ENCODE results near the gene CYP2D6. TPM values are rescaled to one million over a fixed set of nuclear protein-coding genes. Genes with fewer than 3 reads are reported as not detected.
"Not testable (repeated sequence)": the region's sequence is repeated elsewhere in the genome, so short reads cannot be mapped to it uniquely, and the experiment has no call there.

Gene CYP2D6
- polyA plus RNA-seq (2012; ENCODE audit: low read depth, missing spikeins), result 1.1 TPM

- DNase-seq (ENCODE audit: insufficient read length, low spot score), result not testable (repeated sequence)
- peak; percentile 92 for FAIRE-seq
These were observed at the start of gene CYP2D6 for GRCh38 chr22:42130639-42131431. Gene CYP2D6, minus strand, starts transcription at chr22:42130810. Its CDS starts 19 bp downstream, at chr22:42130791.

- no peak for DNase-seq (ENCODE audit: insufficient read length, low spot score)
- no peak for TF ChIP-seq POU2F2 (IDR thresholded peaks at IDR 0.05; ENCODE audit: low read depth, low read length)
- TF ChIP-seq SPI1 (IDR thresholded peaks at IDR 0.05; ENCODE audit: low read depth, low read length), result no peak
- TF ChIP-seq TAF1 (IDR thresholded peaks at IDR 0.05; ENCODE audit: low read depth, low read length), result no peak
- no peak for TF ChIP-seq PAX5 (IDR thresholded peaks at IDR 0.05; ENCODE audit: insufficient read depth, low read length, severe bottlenecking)
- no peak for TF ChIP-seq POLR2AphosphoS5 (IDR thresholded peaks at IDR 0.05; ENCODE audit: low read depth, low read length)
- no peak for TF ChIP-seq POLR2A (IDR thresholded peaks at IDR 0.05; ENCODE audit: low read depth, low read length)
- peak; percentile 31 for FAIRE-seq
These were observed 49.0 kb upstream of the CYP2D6 start for GRCh38 chr22:42179616-42180015.

DNA sequence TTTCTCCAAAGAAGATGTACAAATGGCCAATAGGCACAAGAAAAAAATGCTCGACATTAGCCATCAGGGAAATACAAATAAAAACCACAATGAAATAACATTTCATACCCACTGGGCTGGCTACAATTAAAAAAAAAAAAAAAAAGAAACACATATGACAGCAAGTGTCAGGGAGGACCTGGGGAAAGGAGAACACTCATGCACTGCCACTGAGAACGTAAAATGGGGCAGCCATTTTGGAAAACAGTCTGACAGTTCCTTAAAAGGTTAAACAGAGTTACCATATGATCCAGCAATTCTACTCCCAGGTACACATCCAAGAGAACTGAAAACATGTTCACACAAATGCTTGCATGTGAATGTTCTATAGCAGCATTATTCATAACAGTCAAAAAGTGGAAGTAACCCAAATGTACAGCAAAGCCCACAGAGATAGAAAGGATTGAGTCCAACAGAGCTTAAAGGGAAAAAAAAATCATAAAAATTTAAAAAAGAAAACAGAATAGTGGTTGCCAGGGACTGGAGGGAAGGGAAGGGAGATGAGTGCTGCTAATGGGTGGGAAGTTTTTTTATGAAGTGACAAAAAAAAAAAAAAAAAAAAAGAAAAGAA is 48.4 kb upstream of the CYP2D6 start:
- no peak for FAIRE-seq
- TF ChIP-seq SPI1 (IDR thresholded peaks at IDR 0.05; ENCODE audit: low read depth, low read length) (0 out of 2 replicates have a peak, but pooled peaks have one; percentile 26), POU2F2 (IDR thresholded peaks at IDR 0.05; ENCODE audit: low read depth, low read length) (no peak)
- DNase-seq (ENCODE audit: insufficient read length, low spot score), result no peak

GRCh38 chr22:42177891-42178336 is 47.3 kb upstream of the CYP2D6 start:
- DNase-seq (ENCODE audit: insufficient read length, low spot score) (no peak), FAIRE-seq (peak; percentile 70)

DNA sequence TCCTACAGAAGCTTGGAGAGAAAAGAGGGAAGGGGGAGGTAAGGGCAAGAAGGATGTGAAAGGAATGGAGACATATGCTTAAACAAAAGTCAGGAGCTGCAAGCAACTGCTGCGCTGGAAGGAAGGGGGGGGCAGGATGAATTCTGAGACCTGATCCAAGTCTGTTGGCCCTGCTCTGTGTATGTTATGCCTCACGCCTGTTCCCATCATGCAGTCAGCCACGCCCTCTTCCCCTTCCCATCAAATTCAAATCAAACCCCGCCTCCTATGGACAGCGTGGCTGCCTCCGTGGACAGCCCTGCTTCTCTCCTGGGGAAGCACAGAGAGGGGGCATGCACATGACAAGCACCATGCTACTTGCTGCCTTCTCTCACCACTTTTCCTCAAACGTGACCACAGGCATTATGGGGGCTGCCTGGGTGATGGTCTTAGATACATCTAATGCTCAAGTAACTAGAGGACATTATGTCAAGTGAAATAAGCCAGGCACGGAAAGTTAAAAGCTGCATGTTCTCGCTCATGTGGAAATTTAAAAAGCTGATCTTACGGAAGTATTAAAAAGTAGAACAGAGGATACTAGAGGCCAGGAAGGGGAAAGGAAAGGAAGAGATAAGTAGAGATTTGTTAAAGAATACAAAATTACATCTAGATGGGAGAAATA is 45.8 kb upstream of the CYP2D6 start:
- FAIRE-seq, result peak; percentile 43
- no peak for DNase-seq (ENCODE audit: insufficient read length, low spot score)
- TF ChIP-seq POLR2A (IDR thresholded peaks at IDR 0.05; ENCODE audit: low read depth, low read length) (no peak), SPI1 (IDR thresholded peaks at IDR 0.05; ENCODE audit: low read depth, low read length) (no peak), PAX5 (IDR thresholded peaks at IDR 0.05; ENCODE audit: insufficient read depth, low read length, severe bottlenecking) (no peak), POLR2AphosphoS5 (IDR thresholded peaks at IDR 0.05; ENCODE audit: low read depth, low read length) (no peak), TAF1 (IDR thresholded peaks at IDR 0.05; ENCODE audit: low read depth, low read length) (no peak), POU2F2 (IDR thresholded peaks at IDR 0.05; ENCODE audit: low read depth, low read length) (no peak)

More at GRCh38 chr22:42177891-42178336, 47.3 kb upstream of the CYP2D6 start:
- TF ChIP-seq POLR2A (IDR thresholded peaks at IDR 0.05; ENCODE audit: low read depth, low read length), result no peak
- TF ChIP-seq PAX5 (IDR thresholded peaks at IDR 0.05; ENCODE audit: insufficient read depth, low read length, severe bottlenecking), result no peak
- TF ChIP-seq POLR2AphosphoS5 (IDR thresholded peaks at IDR 0.05; ENCODE audit: low read depth, low read length), result no peak
- TF ChIP-seq POU2F2 (IDR thresholded peaks at IDR 0.05; ENCODE audit: low read depth, low read length), result no peak
- no peak for TF ChIP-seq TAF1 (IDR thresholded peaks at IDR 0.05; ENCODE audit: low read depth, low read length)

DNA sequence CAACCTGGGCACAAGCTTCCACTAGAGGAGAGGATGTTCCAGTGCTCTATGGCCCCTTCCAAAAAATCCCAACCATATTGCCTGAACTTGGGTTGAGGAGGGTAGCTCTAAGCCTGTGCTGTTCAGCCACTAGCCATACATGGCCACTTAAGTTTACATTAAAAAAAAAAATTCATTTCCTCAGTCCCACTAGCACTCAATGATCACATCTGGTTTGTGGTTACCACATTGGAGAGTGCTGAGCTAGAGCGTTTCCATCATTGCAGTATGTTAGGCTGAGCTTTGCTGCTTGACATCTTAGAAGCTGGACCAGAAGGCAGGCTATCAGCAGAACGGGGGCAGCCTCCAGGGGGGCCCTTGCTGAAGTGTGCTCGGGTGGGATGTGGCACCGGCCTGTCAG is 43.5 kb upstream of the CYP2D6 start:
- TF ChIP-seq POLR2AphosphoS5 (IDR thresholded peaks at IDR 0.05; ENCODE audit: low read depth, low read length) (no peak), PAX5 (IDR thresholded peaks at IDR 0.05; ENCODE audit: insufficient read depth, low read length, severe bottlenecking) (no peak), POLR2A (IDR thresholded peaks at IDR 0.05; ENCODE audit: low read depth, low read length) (no peak), SPI1 (IDR thresholded peaks at IDR 0.05; ENCODE audit: low read depth, low read length) (no peak), POU2F2 (IDR thresholded peaks at IDR 0.05; ENCODE audit: low read depth, low read length) (no peak), TAF1 (IDR thresholded peaks at IDR 0.05; ENCODE audit: low read depth, low read length) (no peak)
- DNase-seq (ENCODE audit: insufficient read length, low spot score) (no peak), FAIRE-seq (no peak)

DNA sequence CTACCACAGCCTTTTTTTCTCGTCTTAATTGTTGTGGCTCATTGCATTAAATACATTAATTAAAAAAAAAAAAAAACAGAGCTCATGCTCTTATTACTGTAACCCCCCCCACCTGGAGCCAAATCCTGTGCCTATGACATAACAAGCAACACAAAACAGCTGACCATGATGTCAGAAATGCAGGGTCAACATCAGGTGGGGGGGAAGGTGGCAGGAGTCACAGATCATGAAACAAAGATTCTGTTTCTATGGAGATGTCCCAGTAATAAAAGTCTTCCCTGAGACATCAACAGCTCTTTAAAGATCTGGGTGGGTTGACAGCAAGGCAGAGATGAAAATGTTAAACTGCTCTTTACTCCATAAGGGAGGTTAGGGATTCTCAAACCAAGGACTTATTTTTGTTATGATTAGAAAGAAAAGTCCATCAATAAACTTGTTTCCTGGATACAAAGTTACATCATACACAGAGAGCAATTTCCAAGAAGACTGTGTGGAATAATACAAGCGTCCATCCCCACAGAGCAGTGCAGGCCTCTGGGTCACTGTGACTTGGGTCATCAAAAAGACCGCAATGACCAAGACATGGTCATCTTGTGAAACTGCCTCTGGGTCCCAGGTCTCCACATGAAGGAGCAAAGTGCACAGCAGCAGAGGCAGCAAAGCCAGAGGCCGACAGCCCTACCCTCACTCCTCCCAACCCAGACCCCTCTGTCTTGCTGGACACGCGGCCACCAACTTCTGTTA is 42.7 kb upstream of the CYP2D6 start:
- FAIRE-seq (no peak), DNase-seq (ENCODE audit: insufficient read length, low spot score) (no peak)
- no peak for TF ChIP-seq POLR2A (IDR thresholded peaks at IDR 0.05; ENCODE audit: low read depth, low read length)
- no peak for TF ChIP-seq PAX5 (IDR thresholded peaks at IDR 0.05; ENCODE audit: insufficient read depth, low read length, severe bottlenecking)
- no peak for TF ChIP-seq TAF1 (IDR thresholded peaks at IDR 0.05; ENCODE audit: low read depth, low read length)
- TF ChIP-seq SPI1 (IDR thresholded peaks at IDR 0.05; ENCODE audit: low read depth, low read length), result no peak
- no peak for TF ChIP-seq POLR2AphosphoS5 (IDR thresholded peaks at IDR 0.05; ENCODE audit: low read depth, low read length)
- TF ChIP-seq POU2F2 (IDR thresholded peaks at IDR 0.05; ENCODE audit: low read depth, low read length), result no peak

DNA sequence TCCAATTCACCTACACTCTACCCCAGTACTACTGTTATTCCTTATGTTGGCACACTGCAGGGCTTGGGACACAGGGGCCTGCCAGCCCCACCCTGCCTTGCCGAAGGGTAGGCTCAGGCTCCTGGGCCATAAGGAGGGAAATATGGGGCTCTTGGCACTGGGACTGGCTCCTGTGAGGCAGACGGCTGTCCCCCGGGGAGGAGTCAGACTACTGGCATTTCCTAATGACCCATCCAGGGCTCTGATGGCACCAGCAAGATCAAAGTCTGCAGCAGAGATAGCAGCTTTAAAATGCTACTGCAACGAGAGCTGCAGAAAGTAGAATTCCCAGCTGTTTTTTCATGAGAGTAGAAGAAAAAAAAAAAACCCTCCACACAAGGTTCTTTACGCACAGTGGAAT is 42.2 kb upstream of the CYP2D6 start:
- no peak for DNase-seq (ENCODE audit: insufficient read length, low spot score)
- no peak for FAIRE-seq
- TF ChIP-seq TAF1 (IDR thresholded peaks at IDR 0.05; ENCODE audit: low read depth, low read length), result no peak

DNA sequence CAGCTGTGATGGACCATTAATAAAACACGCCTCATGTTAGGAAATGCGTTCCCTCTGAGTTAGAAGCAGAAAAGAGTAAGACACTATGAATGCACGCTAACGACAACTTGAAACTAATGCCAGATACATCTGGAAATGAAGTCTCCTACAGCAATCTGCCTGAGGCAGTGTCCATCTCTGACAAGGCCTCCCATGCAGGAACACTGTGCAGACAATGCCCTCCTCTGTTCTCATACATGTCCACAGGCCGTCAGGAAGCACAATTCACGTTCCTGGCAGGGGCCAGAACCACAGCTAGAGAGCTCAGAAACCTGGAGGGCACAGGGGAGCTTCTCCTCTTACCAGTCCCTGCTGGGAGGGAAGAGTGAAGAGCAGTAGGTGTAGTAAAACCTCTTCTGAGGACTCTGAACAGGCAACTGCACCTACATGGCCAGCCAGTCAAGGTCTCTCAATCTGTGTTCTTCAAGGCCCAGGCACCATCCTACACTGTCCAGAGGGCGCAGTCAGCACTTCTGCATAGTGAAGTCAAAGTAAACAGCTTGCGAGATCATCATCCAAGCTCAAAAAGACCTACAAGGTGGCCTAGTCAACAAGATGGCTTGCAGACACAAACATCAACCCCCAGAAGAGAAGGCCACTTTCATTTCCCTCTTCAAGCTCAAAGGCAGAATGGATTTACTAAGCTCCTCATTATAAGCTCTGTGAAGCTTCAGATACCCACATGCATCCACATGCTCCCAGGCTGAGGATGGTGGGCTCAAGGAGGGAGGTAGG is 41.5 kb upstream of the CYP2D6 start:
- FAIRE-seq (peak; percentile 85), DNase-seq (ENCODE audit: insufficient read length, low spot score) (no peak)
- no peak for TF ChIP-seq POLR2A (IDR thresholded peaks at IDR 0.05; ENCODE audit: low read depth, low read length)
- TF ChIP-seq POU2F2 (IDR thresholded peaks at IDR 0.05; ENCODE audit: low read depth, low read length), result no peak
- peak; percentile 83 for TF ChIP-seq SPI1 (IDR thresholded peaks at IDR 0.05; ENCODE audit: low read depth, low read length)
- TF ChIP-seq TAF1 (IDR thresholded peaks at IDR 0.05; ENCODE audit: low read depth, low read length), result no peak
- no peak for TF ChIP-seq POLR2AphosphoS5 (IDR thresholded peaks at IDR 0.05; ENCODE audit: low read depth, low read length)

Measured in GM12891 (cell line).